Melanocyte of skin (primary cell): ENCODE measurements around the gene ATP8B1. TPM values are rescaled to one million over a fixed set of nuclear protein-coding genes. Genes with fewer than 3 reads are reported as not detected.

Experiments
- small RNA-seq, 2 donors: library from RNA; depleted of rRNA; stranded (forward); fragments of <200 nt; gene quantifications; one replicate each; pipeline ENCODE3, GENCODE V24; 2012
- total RNA-seq, 2 donors: library from RNA; depleted of rRNA; stranded (reverse); fragments of >200 nt; gene quantifications; 2 replicates each; pipeline ENCODE4 v1.2.3, GENCODE V29; 2012

Gene ATP8B1
- 1 to 10 TPM; 1.4 to 2.0 TPM for total RNA-seq

DNA sequence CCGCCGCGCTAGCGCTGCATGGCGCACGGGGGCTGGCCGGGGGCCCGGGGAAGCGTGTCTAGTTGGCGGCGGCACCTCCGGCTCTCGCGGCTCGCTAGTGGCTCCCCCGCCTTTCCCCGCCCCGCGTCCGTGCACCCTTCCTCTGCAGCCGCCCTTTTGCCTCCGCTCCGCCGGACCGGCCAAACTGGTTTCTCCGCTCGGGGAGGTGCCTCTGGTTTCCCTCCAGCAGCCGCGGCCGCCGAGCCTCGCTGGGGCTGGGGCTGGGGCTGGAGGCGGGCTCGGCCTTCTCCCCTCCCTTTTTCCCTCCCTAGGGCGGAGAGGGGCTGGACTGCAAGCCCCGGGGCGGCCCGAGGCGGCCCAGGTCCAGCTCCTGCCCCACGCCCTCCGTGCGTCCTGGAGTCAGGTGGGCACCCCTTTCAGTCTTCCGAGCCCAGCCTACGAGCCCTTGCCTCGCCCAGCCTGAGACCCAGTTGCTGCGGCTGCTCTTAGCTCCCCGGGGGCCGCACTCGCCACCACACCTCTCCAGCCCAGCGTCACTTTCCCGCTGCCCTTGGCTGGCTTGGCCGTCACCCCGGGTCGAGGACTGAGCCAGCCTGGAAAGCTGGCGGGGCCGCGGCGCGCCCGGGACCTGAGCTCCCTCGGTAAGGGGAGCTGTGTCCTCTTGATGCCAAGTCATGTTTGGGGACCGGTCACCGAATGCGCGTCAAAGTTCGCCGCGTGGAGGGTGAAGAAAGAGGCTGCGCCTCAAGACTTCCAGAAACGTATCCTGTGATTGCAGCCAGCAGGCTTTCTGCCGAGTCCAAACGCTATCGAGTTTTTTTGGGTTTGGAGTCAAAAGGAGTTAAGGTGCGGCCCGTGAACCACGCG is at the start of gene ATP8B1:
Gene ATP8B1, minus strand, starts transcription at position 213 of the 867 bp plus-strand sequence. CDS start 71,508 bp downstream, outside the sequence.

Small RNAs within 50 kb of the gene (small RNA-seq; reads per million reads assigned to genes)
- 0 reads per million in 2 donors for gene RNU6-742P

Other genes with a start within 250 kb of the ATP8B1 start
- 10 to 100 TPM; 39.0 to 46.1 TPM for gene FECH, start 216.6 kb downstream of the ATP8B1 start, total RNA-seq
- gene NARS1, start 181.5 kb downstream of the ATP8B1 start, total RNA-seq: 100 to 1,000 TPM; 153 to 224 TPM
- 100 to 1,000 TPM; 240 to 282 TPM for gene NEDD4L, start 240.9 kb upstream of the ATP8B1 start, total RNA-seq